Measurements from ENCODE around the gene SNRPD1.
"Not testable (repeated sequence)": the region's sequence is repeated elsewhere in the genome, so short reads cannot be mapped to it uniquely, and the experiment has no call there.

The SNRPD1 gene

GRCh38 chr18:21634588-21635199, 22.6 kb downstream of the SNRPD1 start:
- DNase-seq (ENCODE audit: insufficient read length, low spot score): no peak
- no peak for FAIRE-seq

DNA sequence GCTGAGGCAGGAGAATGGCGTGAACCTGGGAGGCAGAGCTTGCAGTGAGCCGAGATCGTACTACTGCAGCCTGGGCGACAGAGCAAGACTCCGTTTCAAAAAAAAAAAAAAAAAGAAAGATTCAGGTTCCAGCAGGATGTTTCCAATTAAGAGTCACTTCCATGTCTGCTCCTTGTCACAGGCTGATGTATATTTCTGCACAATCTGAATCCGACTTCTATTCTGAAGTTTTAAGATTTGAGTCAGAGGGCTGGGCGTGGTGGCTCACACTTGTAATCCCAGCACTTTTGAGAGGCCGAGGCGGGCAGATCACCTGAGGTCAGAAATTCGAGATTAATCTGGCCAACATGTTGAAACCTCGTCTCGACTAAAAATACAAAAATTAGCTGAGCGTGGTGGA, 24.7 kb downstream of the SNRPD1 start:
- no peak for DNase-seq (ENCODE audit: insufficient read length, low spot score)

GRCh38 chr18:21638822-21639221, 26.7 kb downstream of the SNRPD1 start:
- DNase-seq (ENCODE audit: insufficient read length, low spot score) (no peak), FAIRE-seq (no peak)

More for the DNA sequence above, 24.7 kb downstream of the SNRPD1 start:
- no peak for FAIRE-seq

DNA sequence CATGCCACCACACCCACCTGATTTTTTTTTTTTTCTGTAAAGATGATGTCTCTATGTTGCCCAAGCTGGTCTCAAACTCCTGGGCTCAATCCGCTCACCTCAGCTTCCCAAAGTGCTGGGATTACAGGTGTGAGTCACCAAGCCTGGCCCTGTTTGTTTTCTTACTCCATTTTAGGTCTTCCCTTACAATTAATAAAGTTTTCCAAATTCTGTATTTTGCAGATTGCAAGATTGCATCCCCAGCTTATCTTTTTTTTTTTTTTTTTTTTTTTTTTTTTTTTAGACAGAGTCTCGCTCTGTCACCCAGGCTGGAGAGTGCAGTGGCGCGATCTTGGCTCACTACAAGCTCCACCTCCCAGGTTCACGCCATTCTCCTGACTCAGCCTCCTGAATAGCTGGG, 28.3 kb downstream of the SNRPD1 start:
- not testable (repeated sequence) for FAIRE-seq; DNase-seq (ENCODE audit: insufficient read length, low spot score)

- FAIRE-seq: no peak
- DNase-seq (ENCODE audit: insufficient read length, low spot score): no peak
Measured at GRCh38 chr18:21650311-21650710, 38.2 kb downstream of the SNRPD1 start.

GRCh38 chr18:21652073-21652472, 40.0 kb downstream of the SNRPD1 start:
- no peak for DNase-seq (ENCODE audit: insufficient read length, low spot score)
- FAIRE-seq: no peak

GRCh38 chr18:21653361-21653760, 41.2 kb downstream of the SNRPD1 start:
- no peak for DNase-seq (ENCODE audit: insufficient read length, low spot score)
- no peak for FAIRE-seq

GRCh38 chr18:21656402-21656801, 44.3 kb downstream of the SNRPD1 start:
- FAIRE-seq: no peak
- DNase-seq (ENCODE audit: insufficient read length, low spot score): peak; percentile 49

DNA sequence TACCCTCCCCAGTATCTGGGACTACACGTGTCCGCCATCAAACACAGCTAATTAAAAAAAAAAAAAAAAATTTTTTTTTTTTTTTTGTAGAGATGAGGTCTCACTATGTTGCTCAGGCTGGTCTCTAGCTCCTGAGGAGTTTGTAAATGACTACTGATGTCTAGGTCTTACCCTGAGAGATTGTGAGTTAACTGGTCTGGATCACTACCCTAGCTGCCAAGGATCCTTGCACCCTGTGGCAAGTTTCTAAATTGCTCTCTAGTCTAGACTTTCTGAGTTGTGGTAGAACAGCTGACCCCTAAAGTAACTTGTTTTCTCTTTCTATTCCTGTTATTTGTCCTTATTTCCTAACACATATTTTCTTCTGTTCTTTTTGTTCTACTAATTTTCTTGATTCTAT, 48.0 kb downstream of the SNRPD1 start:
- DNase-seq (ENCODE audit: insufficient read length, low spot score): no peak
- FAIRE-seq: no peak

DNA sequence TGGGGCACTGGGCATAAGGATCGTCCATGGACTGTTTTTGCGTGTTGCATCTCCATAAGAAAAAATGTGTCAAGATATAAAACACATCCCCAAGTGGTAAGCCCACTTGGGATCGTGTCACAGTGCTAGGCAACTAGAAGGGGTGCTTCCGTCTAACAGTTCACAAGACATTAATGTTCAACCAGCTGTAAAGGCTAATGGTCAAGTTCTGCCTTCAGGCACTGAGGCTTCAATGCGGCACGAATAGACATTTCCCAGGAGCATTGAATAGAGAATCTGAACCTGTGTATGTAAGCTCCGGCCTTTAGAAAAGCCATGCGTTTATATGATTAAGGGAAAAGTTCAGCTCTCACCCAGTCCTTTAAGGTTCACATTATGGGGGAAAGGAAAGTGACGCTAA, 50.5 kb downstream of the SNRPD1 start:
- FAIRE-seq (no peak), DNase-seq (ENCODE audit: insufficient read length, low spot score) (no peak)

DNA sequence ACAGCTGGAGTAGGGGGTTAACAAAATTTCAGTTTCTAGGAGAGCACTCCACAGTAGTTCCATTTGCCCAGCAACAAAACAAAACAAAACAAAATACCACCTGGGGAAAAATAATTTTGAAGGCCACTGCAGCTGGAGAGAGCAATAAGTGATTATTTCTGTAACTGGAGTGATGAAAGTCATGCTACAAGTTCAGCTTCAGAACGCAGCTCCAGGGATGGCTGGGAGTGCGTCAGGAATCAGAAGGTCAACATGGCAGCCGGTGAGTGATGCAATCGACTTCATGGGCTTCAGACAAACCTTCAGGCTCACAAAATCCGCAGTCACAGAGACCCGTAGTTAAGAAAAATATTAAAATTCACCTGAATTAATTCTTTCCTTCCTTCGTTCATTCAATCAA, 51.5 kb downstream of the SNRPD1 start:
- FAIRE-seq: no peak
- DNase-seq (ENCODE audit: insufficient read length, low spot score): no peak

DNA sequence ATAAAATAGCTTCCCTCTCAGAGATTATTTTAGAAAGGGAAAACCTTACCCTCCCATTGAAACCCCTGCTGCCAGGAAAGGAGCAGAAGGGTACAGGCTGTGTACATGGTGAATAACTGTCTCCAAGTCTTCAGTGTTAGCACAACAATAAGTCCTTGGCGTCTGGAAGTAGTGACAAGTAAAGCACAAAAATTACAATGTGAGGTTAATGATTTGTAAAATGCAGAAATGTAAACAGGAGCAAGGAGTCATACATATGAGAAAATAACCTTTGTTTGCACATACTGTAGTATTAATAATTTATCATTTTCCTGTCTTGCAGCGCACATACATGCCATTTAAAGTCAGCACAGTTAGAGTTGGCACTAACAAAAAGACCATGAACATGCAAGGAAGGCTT, 52.0 kb downstream of the SNRPD1 start:
- FAIRE-seq (no peak), DNase-seq (ENCODE audit: insufficient read length, low spot score) (no peak)

DNA sequence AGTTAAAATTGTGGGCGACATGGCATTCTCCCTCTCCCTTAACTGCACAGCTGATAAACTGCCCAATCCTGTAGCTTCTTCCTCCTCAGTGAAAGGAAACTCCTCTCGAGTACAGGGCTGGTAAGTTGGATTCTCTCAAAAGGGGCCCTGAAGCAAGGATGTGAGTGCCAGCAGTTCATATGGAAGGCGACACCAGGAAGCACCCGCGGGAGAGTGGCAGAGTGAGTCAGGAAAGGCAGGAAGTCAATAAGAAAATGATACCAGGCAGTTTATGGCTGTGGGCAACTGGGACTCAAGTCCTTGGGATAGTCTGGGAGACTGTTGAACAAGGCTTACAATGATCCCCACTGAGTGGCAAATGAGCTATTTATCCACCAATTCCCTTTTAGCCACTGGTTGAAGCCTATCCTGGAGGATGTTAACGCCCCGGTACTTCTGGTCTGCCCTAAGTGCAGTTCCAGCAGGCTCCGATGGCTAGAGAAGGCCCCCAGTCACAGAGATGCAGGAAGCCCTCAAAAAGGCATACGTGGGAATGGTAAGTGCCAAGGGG, 57.7 kb downstream of the SNRPD1 start:
- FAIRE-seq (no peak), DNase-seq (ENCODE audit: insufficient read length, low spot score) (peak; percentile 51)

DNA sequence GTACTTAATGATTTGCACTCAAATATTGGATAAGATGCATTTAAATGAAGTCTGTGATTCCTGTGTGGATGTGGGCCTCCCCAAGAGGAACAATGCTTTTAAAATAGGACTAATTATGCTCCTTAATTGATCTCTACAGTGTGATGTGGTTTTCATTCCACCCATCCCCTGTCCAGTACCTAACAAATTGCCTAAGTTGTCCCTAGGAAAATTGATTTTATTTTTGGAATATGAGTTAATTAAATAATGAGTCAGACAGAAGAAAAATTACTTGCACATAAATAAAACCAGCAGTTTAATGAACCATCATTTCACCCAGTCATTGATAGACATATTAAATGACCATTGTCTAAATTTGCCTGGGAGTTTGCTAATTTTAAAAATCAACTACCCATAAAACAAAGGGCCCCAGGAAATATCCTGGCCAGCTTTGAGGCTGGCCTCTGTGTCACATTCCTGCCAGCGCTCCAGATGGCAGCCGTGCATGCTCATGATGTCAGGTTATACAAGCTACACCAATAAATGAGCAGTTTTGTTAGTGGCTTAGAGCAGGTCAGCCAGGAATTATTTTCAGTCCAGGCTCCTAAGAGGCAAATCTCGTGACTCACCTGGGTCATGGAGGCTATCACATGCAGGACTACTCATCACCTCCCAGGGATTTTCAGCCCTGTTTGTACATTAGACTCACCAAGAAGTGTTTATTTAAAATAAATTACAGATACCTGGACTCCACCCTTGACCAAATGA, 60.6 kb downstream of the SNRPD1 start:
- DNase-seq (ENCODE audit: insufficient read length, low spot score): peak; percentile 49
- FAIRE-seq: no peak

DNA sequence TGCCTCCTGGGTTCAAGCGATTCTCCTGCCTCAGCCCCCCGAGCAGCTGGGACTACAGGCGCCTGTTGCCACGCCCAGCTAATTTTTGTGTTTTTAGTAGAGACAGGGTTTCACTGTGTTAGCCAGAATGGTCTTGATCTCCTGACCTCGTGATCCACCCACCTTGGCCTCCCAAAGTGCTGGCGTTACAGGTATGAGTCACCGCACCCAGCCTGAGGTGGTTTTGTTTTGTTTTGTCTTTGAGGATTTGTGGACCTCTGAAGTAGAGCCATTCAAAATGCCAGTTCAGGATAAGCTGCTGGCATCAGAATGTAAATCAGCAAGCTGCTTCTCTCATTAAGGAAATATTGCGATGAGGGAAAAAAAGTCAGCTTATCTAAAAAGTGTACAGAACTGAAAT, 63.2 kb downstream of the SNRPD1 start:
- not testable (repeated sequence) for DNase-seq (ENCODE audit: insufficient read length, low spot score); FAIRE-seq

GRCh38 chr18:21678859-21679258, 66.7 kb downstream of the SNRPD1 start:
- FAIRE-seq (no peak), DNase-seq (ENCODE audit: insufficient read length, low spot score) (no peak)

- FAIRE-seq (no peak), DNase-seq (ENCODE audit: insufficient read length, low spot score) (no peak)
Measured at GRCh38 chr18:21680161-21680560, 68.0 kb downstream of the SNRPD1 start.

GRCh38 chr18:21682371-21683051, 70.4 kb downstream of the SNRPD1 start:
- no peak for DNase-seq (ENCODE audit: insufficient read length, low spot score)
- FAIRE-seq: no peak
